Measurements from ENCODE around the gene ARHGEF26.
"Not testable (repeated sequence)": the region's sequence is repeated elsewhere in the genome, so short reads cannot be mapped to it uniquely, and the experiment has no call there.

Gene ARHGEF26

GRCh38 chr3:154120961-154121700, at the start of gene ARHGEF26:
TSS of gene ARHGEF26 (plus strand) at chr3:154121390. CDS start at chr3:154121993, 603 bp downstream.
- DNase-seq (ENCODE audit: low spot score), result peak; percentile 66

- no peak for DNase-seq (ENCODE audit: low spot score)
Observed at GRCh38 chr3:154074966-154075365, 46.2 kb upstream of the ARHGEF26 start.

GRCh38 chr3:154078672-154079071, 42.5 kb upstream of the ARHGEF26 start:
- DNase-seq (ENCODE audit: low spot score), result no peak

- DNase-seq (ENCODE audit: low spot score), result no peak
Observed at GRCh38 chr3:154081305-154081704, 39.9 kb upstream of the ARHGEF26 start.

GRCh38 chr3:154085071-154085470, 36.1 kb upstream of the ARHGEF26 start:
- DNase-seq (ENCODE audit: low spot score), result no peak

- DNase-seq (ENCODE audit: low spot score), result no peak
Observed at GRCh38 chr3:154085799-154086198, 35.4 kb upstream of the ARHGEF26 start.

- no peak for DNase-seq (ENCODE audit: low spot score)
Observed at GRCh38 chr3:154086286-154086685, 34.9 kb upstream of the ARHGEF26 start.

- not testable (repeated sequence) for DNase-seq (ENCODE audit: low spot score)
Observed at GRCh38 chr3:154087756-154088480, 33.3 kb upstream of the ARHGEF26 start.

- DNase-seq (ENCODE audit: low spot score), result no peak
Observed at GRCh38 chr3:154089421-154090420, 31.5 kb upstream of the ARHGEF26 start.

GRCh38 chr3:154094051-154094450, 27.1 kb upstream of the ARHGEF26 start:
- DNase-seq (ENCODE audit: low spot score), result no peak

- no peak for DNase-seq (ENCODE audit: low spot score)
Observed at GRCh38 chr3:154095832-154096421, 25.3 kb upstream of the ARHGEF26 start.

GRCh38 chr3:154098376-154098775, 22.8 kb upstream of the ARHGEF26 start:
- DNase-seq (ENCODE audit: low spot score), result no peak

GRCh38 chr3:154100556-154100955, 20.6 kb upstream of the ARHGEF26 start:
- DNase-seq (ENCODE audit: low spot score), result no peak

GRCh38 chr3:154101250-154101649, 19.9 kb upstream of the ARHGEF26 start:
- DNase-seq (ENCODE audit: low spot score), result no peak

GRCh38 chr3:154102225-154102624, 19.0 kb upstream of the ARHGEF26 start:
- DNase-seq (ENCODE audit: low spot score), result no peak

GRCh38 chr3:154105218-154105975, 15.8 kb upstream of the ARHGEF26 start:
- no peak for DNase-seq (ENCODE audit: low spot score)

GRCh38 chr3:154111365-154111935, 9.7 kb upstream of the ARHGEF26 start:
- no peak for DNase-seq (ENCODE audit: low spot score)

- DNase-seq (ENCODE audit: low spot score), result no peak
Observed at GRCh38 chr3:154112146-154112852, 8.9 kb upstream of the ARHGEF26 start.

GRCh38 chr3:154113609-154114008, 7.6 kb upstream of the ARHGEF26 start:
- no peak for DNase-seq (ENCODE audit: low spot score)

GRCh38 chr3:154115332-154115731, 5.9 kb upstream of the ARHGEF26 start:
- no peak for DNase-seq (ENCODE audit: low spot score)
